ENCODE data around the gene PRDM16. TPM values are rescaled to one million over a fixed set of nuclear protein-coding genes. Genes with fewer than 3 reads are reported as not detected.

Gene PRDM16
- total RNA-seq, 1 donor from 2014 or later, result 84.2 TPM

GRCh38 chr1:3349161-3349967 lies 280.4 kb downstream of the PRDM16 start:
- no peak for DNase-seq (ENCODE audit: low spot score in 2 of 2)
- intact Hi-C loops (cut with DNase I), result loop anchor here (2.0 kb wide), 1 partner anchor 73 kb away; no protein-coding TSS in a partner anchor
- Histone ChIP-seq H3K9me3 (no peaks in the 10 kb centered on the region), H3K36me3 (no peaks in the 10 kb centered on the region), H3K4me3 (no peak overlapping the region), H3K4me1 (peaks cover 65 to 88% of the 10 kb centered on the region in 2 donors), H3K27me3 (no peaks in the 10 kb centered on the region), H3K27ac (peak overlapping the region; percentile 89 to 98)
- peak in 2 of 3 experiments; percentile 12 to 46 for TF ChIP-seq CTCF (IDR thresholded peaks at IDR 0.05)

GRCh38 chr1:3349968-3350299 lies 280.9 kb downstream of the PRDM16 start:
- H3K4me3 ChIP-seq, result peak overlapping the region in 1 of 2 donors; percentile 37
- no peaks in the 10 kb centered on the region for H3K27me3 ChIP-seq
- peaks cover 70 to 94% of the 10 kb centered on the region in 2 donors for H3K4me1 ChIP-seq
- H3K36me3 ChIP-seq, result no peaks in the 10 kb centered on the region
- H3K9me3 ChIP-seq, result no peaks in the 10 kb centered on the region
- intact Hi-C loops (cut with DNase I), result loop anchor here (1.0 to 5.0 kb wide), 5 partner anchors 37 to 423 kb away; no protein-coding TSS in a partner anchor
- DNase-seq (ENCODE audit: low spot score in 2 of 2), result no peak
- no peak for TF ChIP-seq CTCF (IDR thresholded peaks at IDR 0.05)
- peak overlapping the region; percentile 89 to 98 for H3K27ac ChIP-seq

- DNase-seq (ENCODE audit: low spot score in 2 of 2), result peak; percentile 50 to 93
- no peaks in the 10 kb centered on the region for H3K9me3 ChIP-seq
- H3K4me3 ChIP-seq, result peak overlapping the region in 1 of 2 donors; percentile 37
- intact Hi-C loops (cut with DNase I), result loop anchor here (1.0 to 5.0 kb wide), 5 partner anchors 19 to 423 kb away; no protein-coding TSS in a partner anchor
- peak; percentile 24 to 39 (median 29) for TF ChIP-seq CTCF (IDR thresholded peaks at IDR 0.05)
- H3K27me3 ChIP-seq, result no peaks in the 10 kb centered on the region
- H3K27ac ChIP-seq, result peak overlapping the region; percentile 89 to 98
- H3K4me1 ChIP-seq, result peaks cover 73 to 95% of the 10 kb centered on the region in 2 donors
- no peaks in the 10 kb centered on the region for H3K36me3 ChIP-seq
These were observed 281.7 kb downstream of the PRDM16 start for GRCh38 chr1:3350506-3351261.

GRCh38 chr1:3351449-3352298 lies 282.7 kb downstream of the PRDM16 start:
- peaks cover 72 to 95% of the 10 kb centered on the region in 2 donors for H3K4me1 ChIP-seq
- no peaks in the 10 kb centered on the region for H3K27me3 ChIP-seq
- H3K4me3 ChIP-seq, result peak overlapping the region; percentile 36 to 40
- H3K36me3 ChIP-seq, result no peaks in the 10 kb centered on the region
- intact Hi-C loops (cut with DNase I), result loop anchor here (1.0 to 5.0 kb wide), 5 partner anchors 18 to 424 kb away; partner anchors contain the start of gene PRDM16
- TF ChIP-seq CTCF (IDR thresholded peaks at IDR 0.05), result no peak
- no peak for DNase-seq (ENCODE audit: low spot score in 2 of 2)
- H3K27ac ChIP-seq, result peak overlapping the region; percentile 89 to 98
- no peaks in the 10 kb centered on the region for H3K9me3 ChIP-seq

Measured in ascending aorta (tissue), 2 donors.